WTC11 (cell line): Measurements from ENCODE around the gene TMEM253.

Source experiments
- AFF4 ChIP-seq: sonication (generic); formaldehyde crosslinking; IDR thresholded peaks from 2 replicates; pipeline ENCODE4 v1.8.1; 2023; ENCODE audit warnings: mild to moderate bottlenecking, missing genetic modification reagents, borderline replicate concordance
- CTCF ChIP-seq: fragments of 200-600 bp; IDR thresholded peaks from 2 replicates; pipeline ENCODE4 v1.8.0; 2022; ENCODE audit warnings: antibody characterized with exemption
- SMAD3 ChIP-seq: sonication (generic); formaldehyde crosslinking; IDR thresholded peaks from 2 replicates; pipeline ENCODE4 v1.8.0; 2022; ENCODE audit warnings: missing genetic modification reagents, mild to moderate bottlenecking, borderline replicate concordance
- SP1 ChIP-seq: sonication (generic); formaldehyde crosslinking; conservative IDR thresholded peaks from 2 replicates; pipeline ENCODE4 v1.8.1; 2022; ENCODE audit warnings: missing genetic modification reagents
- ZNF121 ChIP-seq: sonication (generic); formaldehyde crosslinking; IDR thresholded peaks from 2 replicates; pipeline ENCODE4 v1.8.0; 2023; ENCODE audit warnings: missing genetic modification reagents

- no peak for TF ChIP-seq SMAD3 (CRISPR knock-in tag)
- TF ChIP-seq CTCF, result no peak
- TF ChIP-seq AFF4 (CRISPR knock-in tag), result no peak
- no peak for TF ChIP-seq ZNF121
- TF ChIP-seq SP1 (CRISPR knock-in tag), result no peak
Observed at GRCh38 chr14:21142357-21142756, 41.5 kb downstream of the TMEM253 start.
